Vagina (tissue), 2 donors: Measurements from ENCODE around the gene SHE. TPM values are rescaled to one million over a fixed set of nuclear protein-coding genes. Genes with fewer than 3 reads are reported as not detected.

ENCODE experiments used
- DNase-seq, 2 donors: peaks; one replicate each; pipeline ENCODE4 v3.0.0-alpha.2; 2017; ENCODE audit errors: extremely low spot score in 2 of 2
- H3K27ac ChIP-seq: fragments of 200-600 bp; sonication (generic); one replicate; pipeline ENCODE4 v1.5.1; 2019
- H3K27me3 ChIP-seq: fragments of 200-600 bp; sonication (generic); one replicate; pipeline ENCODE4 v1.5.1; 2019
- H3K36me3 ChIP-seq, 2 donors: fragments of 200-600 bp; sonication (generic); one replicate each; pipeline ENCODE4 v1.5.1; 2017 to 2019
- H3K4me1 ChIP-seq: fragments of 200-600 bp; sonication (generic); one replicate; pipeline ENCODE4 v1.5.1; 2019
- H3K4me3 ChIP-seq, 2 donors: fragments of 200-600 bp; sonication (generic); 1 replicate in 1 of 2; 2 replicates in 1 of 2; pipeline ENCODE4 v1.5.1; 2016 to 2019
- H3K9me3 ChIP-seq: fragments of 200-600 bp; sonication (generic); one replicate; pipeline ENCODE4 v1.5.1; 2019
- CTCF ChIP-seq, 3 experiments: fragments of 450-650 bp in 2 of 3; fragments of 200-600 bp in 1 of 3; sonication (generic) in 1 of 3; IDR thresholded peaks; one replicate each; pipeline ENCODE4 v1.5.1; 2017 to 2019; ENCODE audit warnings: antibody characterized with exemption in 3 of 3, mild to moderate bottlenecking in 2 of 3, moderate library complexity in 2 of 3
- POLR2A ChIP-seq, 2 donors: fragments of 450-650 bp; IDR thresholded peaks; one replicate each; pipeline ENCODE4 v1.6.1; 2017; ENCODE audit warnings: antibody characterized with exemption in 2 of 2, mild to moderate bottlenecking in 2 of 2, moderate library complexity in 2 of 2
- POLR2AphosphoS5 ChIP-seq, 2 donors: sonication (generic); formaldehyde crosslinking; IDR thresholded peaks; one replicate each; pipeline ENCODE4 v1.9.0; 2017; ENCODE audit warnings: antibody characterized with exemption in 2 of 2, mild to moderate bottlenecking in 2 of 2, low read depth in 1 of 2; ENCODE audit not compliant: insufficient read depth in 1 of 2
- intact Hi-C: fragments of 100-400 bp; cut with DNase I; formaldehyde crosslinking; loops from one replicate; pipeline ENCODE4 v1.15.1; 2023
- total RNA-seq: library from RNA; depleted of rRNA; stranded (reverse); fragments of >200 nt; gene quantifications from one replicate; pipeline ENCODE4 v1.2.3, GENCODE V29; 2016

Gene SHE
- total RNA-seq, 1 donor from 2014 or later, result 23.8 TPM

- no peak for DNase-seq
- peaks cover 15% of the 10 kb centered on the region for H3K27me3 ChIP-seq
- TF ChIP-seq POLR2A (IDR thresholded peaks at IDR 0.05) (no peak), POLR2AphosphoS5 (IDR thresholded peaks at IDR 0.05; ENCODE audit: insufficient read depth in 1 of 2, low read depth in 1 of 2) (no peak), CTCF (IDR thresholded peaks at IDR 0.05) (no peak)
Observed at GRCh38 chr1:154501423-154502065, 668 bp downstream of the SHE start.

GRCh38 chr1:154500533-154500932, 1.7 kb downstream of the SHE start:
- Histone ChIP-seq H3K27ac (no peak overlapping the region), H3K4me3 (peak overlapping the region; percentile 40 to 59)

More at GRCh38 chr1:154501423-154502065, 668 bp downstream of the SHE start:
- peak overlapping the region; percentile 40 to 59 for H3K4me3 ChIP-seq
- intact Hi-C loops, result loop anchor here (5.0 kb wide), 1 partner anchor 1941 kb away; no protein-coding TSS in a partner anchor
- H3K36me3 ChIP-seq, result no peaks in the 10 kb centered on the region
- H3K4me1 ChIP-seq, result peaks cover 16% of the 10 kb centered on the region
- no peaks in the 10 kb centered on the region for H3K9me3 ChIP-seq
- no peak overlapping the region for H3K27ac ChIP-seq

GRCh38 chr1:154499446-154499845, 2.8 kb downstream of the SHE start:
- TF ChIP-seq POLR2A (IDR thresholded peaks at IDR 0.05) (no peak), CTCF (IDR thresholded peaks at IDR 0.05) (no peak), POLR2AphosphoS5 (IDR thresholded peaks at IDR 0.05; ENCODE audit: insufficient read depth in 1 of 2, low read depth in 1 of 2) (no peak)
- peaks cover 15% of the 10 kb centered on the region for H3K27me3 ChIP-seq
- intact Hi-C loops, result no loop called here
- H3K4me1 ChIP-seq, result peaks cover 16% of the 10 kb centered on the region
- H3K4me3 ChIP-seq, result peak overlapping the region in 1 of 2 donors; percentile 40
- H3K9me3 ChIP-seq, result no peaks in the 10 kb centered on the region
- H3K27ac ChIP-seq, result no peak overlapping the region
- DNase-seq, result no peak
- no peaks in the 10 kb centered on the region for H3K36me3 ChIP-seq

More at GRCh38 chr1:154500533-154500932, 1.7 kb downstream of the SHE start:
- no peaks in the 10 kb centered on the region for H3K36me3 ChIP-seq
- peaks cover 16% of the 10 kb centered on the region for H3K4me1 ChIP-seq
- H3K9me3 ChIP-seq, result no peaks in the 10 kb centered on the region
- no peak for DNase-seq
- intact Hi-C loops, result loop anchor here (5.0 kb wide), 1 partner anchor 1942 kb away; no protein-coding TSS in a partner anchor
- H3K27me3 ChIP-seq, result peaks cover 15% of the 10 kb centered on the region
- TF ChIP-seq POLR2A (IDR thresholded peaks at IDR 0.05) (no peak), POLR2AphosphoS5 (IDR thresholded peaks at IDR 0.05; ENCODE audit: insufficient read depth in 1 of 2, low read depth in 1 of 2) (no peak), CTCF (IDR thresholded peaks at IDR 0.05) (no peak)

GRCh38 chr1:154497026-154497806, 5.0 kb downstream of the SHE start:
- TF ChIP-seq POLR2A (IDR thresholded peaks at IDR 0.05) (no peak), CTCF (IDR thresholded peaks at IDR 0.05) (no peak), POLR2AphosphoS5 (IDR thresholded peaks at IDR 0.05; ENCODE audit: insufficient read depth in 1 of 2, low read depth in 1 of 2) (peak in 1 of 2 donors; percentile 45)
- Histone ChIP-seq H3K9me3 (no peaks in the 10 kb centered on the region), H3K4me1 (peaks cover 10% of the 10 kb centered on the region), H3K36me3 (no peaks in the 10 kb centered on the region), H3K27ac (no peak overlapping the region), H3K4me3 (no peak overlapping the region), H3K27me3 (peaks cover 6% of the 10 kb centered on the region)
- no peak for DNase-seq
- intact Hi-C loops, result no loop called here
